Measurements from ENCODE around the gene ASPM. TPM values are rescaled to one million over a fixed set of nuclear protein-coding genes. Genes with fewer than 3 reads are reported as not detected.

Gene ASPM, protein sequence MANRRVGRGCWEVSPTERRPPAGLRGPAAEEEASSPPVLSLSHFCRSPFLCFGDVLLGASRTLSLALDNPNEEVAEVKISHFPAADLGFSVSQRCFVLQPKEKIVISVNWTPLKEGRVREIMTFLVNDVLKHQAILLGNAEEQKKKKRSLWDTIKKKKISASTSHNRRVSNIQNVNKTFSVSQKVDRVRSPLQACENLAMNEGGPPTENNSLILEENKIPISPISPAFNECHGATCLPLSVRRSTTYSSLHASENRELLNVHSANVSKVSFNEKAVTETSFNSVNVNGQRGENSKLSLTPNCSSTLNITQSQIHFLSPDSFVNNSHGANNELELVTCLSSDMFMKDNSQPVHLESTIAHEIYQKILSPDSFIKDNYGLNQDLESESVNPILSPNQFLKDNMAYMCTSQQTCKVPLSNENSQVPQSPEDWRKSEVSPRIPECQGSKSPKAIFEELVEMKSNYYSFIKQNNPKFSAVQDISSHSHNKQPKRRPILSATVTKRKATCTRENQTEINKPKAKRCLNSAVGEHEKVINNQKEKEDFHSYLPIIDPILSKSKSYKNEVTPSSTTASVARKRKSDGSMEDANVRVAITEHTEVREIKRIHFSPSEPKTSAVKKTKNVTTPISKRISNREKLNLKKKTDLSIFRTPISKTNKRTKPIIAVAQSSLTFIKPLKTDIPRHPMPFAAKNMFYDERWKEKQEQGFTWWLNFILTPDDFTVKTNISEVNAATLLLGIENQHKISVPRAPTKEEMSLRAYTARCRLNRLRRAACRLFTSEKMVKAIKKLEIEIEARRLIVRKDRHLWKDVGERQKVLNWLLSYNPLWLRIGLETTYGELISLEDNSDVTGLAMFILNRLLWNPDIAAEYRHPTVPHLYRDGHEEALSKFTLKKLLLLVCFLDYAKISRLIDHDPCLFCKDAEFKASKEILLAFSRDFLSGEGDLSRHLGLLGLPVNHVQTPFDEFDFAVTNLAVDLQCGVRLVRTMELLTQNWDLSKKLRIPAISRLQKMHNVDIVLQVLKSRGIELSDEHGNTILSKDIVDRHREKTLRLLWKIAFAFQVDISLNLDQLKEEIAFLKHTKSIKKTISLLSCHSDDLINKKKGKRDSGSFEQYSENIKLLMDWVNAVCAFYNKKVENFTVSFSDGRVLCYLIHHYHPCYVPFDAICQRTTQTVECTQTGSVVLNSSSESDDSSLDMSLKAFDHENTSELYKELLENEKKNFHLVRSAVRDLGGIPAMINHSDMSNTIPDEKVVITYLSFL (N-terminal part only)
- total RNA-seq: 1 to 10 TPM; 1.8 to 5.1 TPM

DNA sequence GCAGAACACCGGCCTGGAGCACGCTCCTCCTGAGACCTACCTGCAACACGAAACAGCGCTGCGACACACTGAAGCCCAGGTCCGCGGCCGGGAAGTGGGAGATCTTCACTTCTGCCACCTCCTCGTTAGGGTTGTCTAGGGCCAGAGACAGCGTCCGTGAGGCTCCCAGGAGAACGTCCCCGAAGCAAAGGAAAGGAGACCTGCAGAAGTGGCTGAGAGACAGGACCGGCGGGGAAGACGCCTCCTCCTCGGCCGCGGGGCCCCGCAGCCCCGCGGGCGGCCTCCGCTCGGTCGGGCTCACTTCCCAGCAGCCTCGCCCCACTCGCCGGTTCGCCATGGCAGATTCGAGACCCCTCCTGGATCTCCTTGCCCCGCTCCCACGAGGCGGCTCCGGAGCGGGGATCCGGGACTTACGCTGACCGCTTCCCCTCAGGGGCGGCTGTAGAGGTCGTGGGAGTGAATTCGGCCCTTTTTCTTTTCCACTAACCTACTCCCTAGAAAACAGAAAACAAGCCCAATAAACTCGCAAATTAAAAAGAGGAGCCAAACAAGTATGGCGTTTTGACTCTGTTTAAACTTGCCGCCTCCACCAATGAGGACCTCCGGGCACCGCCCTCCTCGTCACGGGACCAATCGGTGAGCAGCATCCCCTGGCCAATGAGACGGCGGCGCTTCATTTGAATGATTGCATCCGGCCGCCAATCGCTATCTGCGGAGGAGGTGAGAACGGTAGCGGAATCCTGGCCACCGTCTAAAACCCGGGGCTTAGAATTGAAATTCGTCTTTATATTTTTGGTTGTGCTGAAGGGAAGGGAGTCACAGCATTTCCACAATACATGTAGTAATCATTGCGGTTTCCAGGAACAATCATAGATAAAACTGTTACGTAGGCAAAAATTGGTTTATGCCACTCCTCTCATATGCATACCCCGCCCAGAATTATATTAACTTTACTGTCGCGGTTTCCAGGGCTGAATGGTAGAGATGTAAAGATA, at the start of gene ASPM:
Gene ASPM (minus strand): TSS at position 569 of the 995 bp plus-strand sequence. CDS start 232 bp downstream, at position 337.
- intact Hi-C loops (cut with DNase I): no loop called here
- Histone ChIP-seq H3K27me3 (replicated peaks; ENCODE audit: insufficient read depth) (no peaks in the 10 kb centered on the region), H3K4me1 (replicated peaks) (no peaks in the 10 kb centered on the region), H3K4me3 (peak within 1 kb of the TSS; percentile 49 to 51), H3K36me3 (no peaks in the 10 kb centered on the region), H3K27ac (no peak within 1 kb of the TSS), H3K9me3 (no peaks in the 10 kb centered on the region)
- peak; percentile 93 for DNase-seq (ENCODE audit: low spot score)
- TF ChIP-seq POLR2A (IDR thresholded peaks at IDR 0.05) (no peak), CTCF (IDR thresholded peaks at IDR 0.05) (no peak), POLR2AphosphoS5 (IDR thresholded peaks at IDR 0.05) (peak; percentile 84)
- under 1% methylated on average over 57 of the region's 67 CpGs for WGBS

- TF ChIP-seq POLR2AphosphoS5 (IDR thresholded peaks at IDR 0.05) (no peak), CTCF (IDR thresholded peaks at IDR 0.05) (no peak), POLR2A (IDR thresholded peaks at IDR 0.05) (no peak)
- intact Hi-C loops (cut with DNase I): no loop called here
- no peaks in the 10 kb centered on the region for H3K4me1 ChIP-seq (replicated peaks)
Measured at GRCh38 chr1:197195100-197195499, 48.6 kb upstream of the ASPM start.

DNA sequence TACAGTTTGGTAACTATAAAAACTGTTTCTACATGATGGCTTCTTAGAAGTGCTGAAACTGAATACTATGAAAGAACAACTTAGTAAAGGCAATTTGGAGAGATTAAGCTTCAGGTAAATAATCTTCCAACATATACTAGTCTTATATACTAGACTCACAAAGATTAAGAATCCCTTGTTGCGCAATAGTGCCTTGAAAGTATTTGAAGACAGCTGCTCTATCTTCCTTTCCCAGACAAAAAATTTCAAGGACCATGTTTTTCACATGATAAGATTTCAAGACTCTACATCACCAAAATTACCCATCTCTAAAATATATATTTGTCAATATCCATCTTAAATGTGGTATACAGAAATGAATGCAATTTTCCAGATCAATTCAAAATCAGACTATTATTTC, 37.7 kb upstream of the ASPM start:
- Histone ChIP-seq H3K9me3 (no peaks in the 10 kb centered on the region), H3K4me3 (no peak overlapping the region), H3K27ac (no peak overlapping the region), H3K4me1 (replicated peaks) (peaks cover 2% of the 10 kb centered on the region), H3K36me3 (peaks cover 9 to 10% of the 10 kb centered on the region in 2 donors), H3K27me3 (replicated peaks; ENCODE audit: insufficient read depth) (no peaks in the 10 kb centered on the region)
- intact Hi-C loops (cut with DNase I): no loop called here
- WGBS: 100% methylated on average over 1 of the region's 1 CpG
- DNase-seq (ENCODE audit: low spot score): no peak
- TF ChIP-seq POLR2A (IDR thresholded peaks at IDR 0.05) (no peak), CTCF (IDR thresholded peaks at IDR 0.05) (no peak), POLR2AphosphoS5 (IDR thresholded peaks at IDR 0.05) (no peak)

More at GRCh38 chr1:197195100-197195499, 48.6 kb upstream of the ASPM start:
- H3K27me3 ChIP-seq (replicated peaks; ENCODE audit: insufficient read depth): no peaks in the 10 kb centered on the region
- H3K9me3 ChIP-seq: no peaks in the 10 kb centered on the region
- no peak overlapping the region for H3K4me3 ChIP-seq
- H3K36me3 ChIP-seq: no peaks in the 10 kb centered on the region
- H3K27ac ChIP-seq: no peak overlapping the region
- no peak for DNase-seq (ENCODE audit: low spot score)

- H3K27me3 ChIP-seq (replicated peaks; ENCODE audit: insufficient read depth): no peaks in the 10 kb centered on the region
- WGBS: 30% methylated on average over 5 of the region's 5 CpGs
Measured at GRCh38 chr1:197183195-197183748, 36.8 kb upstream of the ASPM start.

More at GRCh38 chr1:197183195-197183748, 36.8 kb upstream of the ASPM start:
- intact Hi-C loops (cut with DNase I): no loop called here
- no peaks in the 10 kb centered on the region for H3K9me3 ChIP-seq
- DNase-seq (ENCODE audit: low spot score): no peak
- no peak overlapping the region for H3K4me3 ChIP-seq
- peaks cover 9 to 10% of the 10 kb centered on the region in 2 donors for H3K36me3 ChIP-seq
- H3K4me1 ChIP-seq (replicated peaks): peaks cover 2% of the 10 kb centered on the region
- H3K27ac ChIP-seq: no peak overlapping the region
- TF ChIP-seq POLR2A (IDR thresholded peaks at IDR 0.05): no peak
- TF ChIP-seq POLR2AphosphoS5 (IDR thresholded peaks at IDR 0.05): no peak
- no peak for TF ChIP-seq CTCF (IDR thresholded peaks at IDR 0.05)

Measured in prostate gland (tissue), 2 donors.